ENCODE results near the gene SIPA1L3.

The SIPA1L3 gene

DNA sequence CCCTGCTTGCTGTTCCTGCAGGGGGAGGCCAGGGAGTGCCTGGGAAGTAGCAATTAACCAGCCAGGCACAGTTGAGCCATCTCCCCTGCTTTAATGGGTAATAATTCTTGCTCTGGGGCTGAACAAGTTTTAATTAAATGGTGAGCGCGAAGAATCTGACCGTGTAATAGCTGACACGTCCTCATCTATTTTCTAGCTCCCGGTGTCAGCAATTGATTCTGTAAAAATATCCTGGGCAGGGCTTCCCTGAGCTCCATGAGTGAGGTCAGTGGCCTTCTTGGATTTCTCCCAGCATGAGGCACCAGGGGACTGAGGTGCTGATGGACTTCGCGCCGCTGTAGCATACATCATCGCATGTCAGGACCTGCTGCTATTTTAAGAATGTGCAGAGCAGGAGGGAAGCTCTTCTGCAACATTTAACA, 26.9 kb downstream of the SIPA1L3 start:
- 87% methylated on average over 9 of the region's 9 CpGs for WGBS
- H3K9me3 ChIP-seq (ENCODE audit: insufficient read depth, low read depth, low read length), result peaks cover 19% of the 10 kb centered on the region
- no peaks in the 10 kb centered on the region for H3K27me3 ChIP-seq (ENCODE audit: insufficient read depth, low read length)
- H3K4me3 ChIP-seq (ENCODE audit: low read length), result no peak overlapping the region
- H3K36me3 ChIP-seq (ENCODE audit: insufficient read depth, low read length), result peaks cover 19% of the 10 kb centered on the region; the same call in 1 of the 2 replicates
- H3K27ac ChIP-seq (ENCODE audit: low read depth, low read length), result no peak overlapping the region
- H3K9ac ChIP-seq (ENCODE audit: low read depth, low read length), result no peak overlapping the region
- peaks cover 23% of the 10 kb centered on the region for H3K4me1 ChIP-seq (ENCODE audit: insufficient read depth, low read length)

DNA sequence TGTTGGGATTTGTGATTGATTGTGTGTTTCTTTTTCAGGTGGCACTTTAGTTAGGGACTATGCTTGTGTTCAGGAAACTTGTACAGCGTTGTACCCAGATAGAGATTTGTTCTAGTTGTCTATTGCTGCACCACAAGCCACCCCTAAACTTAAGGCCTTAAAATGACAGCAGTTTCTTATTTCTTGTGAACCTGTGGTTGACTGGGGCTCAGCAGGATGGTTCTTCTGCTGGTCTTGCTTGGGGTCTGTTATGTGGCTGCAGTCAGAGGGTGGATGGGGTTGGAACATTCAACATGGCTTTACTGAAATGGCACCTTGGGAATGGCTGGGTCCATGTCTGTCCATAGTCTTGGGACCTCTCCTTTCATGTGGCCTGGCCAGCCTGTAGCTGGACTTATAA, 28.3 kb downstream of the SIPA1L3 start:
- Histone ChIP-seq H3K4me3 (ENCODE audit: low read length) (no peak overlapping the region), H3K27ac (ENCODE audit: low read depth, low read length) (no peak overlapping the region), H3K9ac (ENCODE audit: low read depth, low read length) (no peak overlapping the region), H3K9me3 (ENCODE audit: insufficient read depth, low read depth, low read length) (peaks cover 19% of the 10 kb centered on the region), H3K36me3 (ENCODE audit: insufficient read depth, low read length) (peaks cover 20% of the 10 kb centered on the region; the same call in 1 of the 2 replicates), H3K27me3 (ENCODE audit: insufficient read depth, low read length) (no peaks in the 10 kb centered on the region), H3K4me1 (ENCODE audit: insufficient read depth, low read length) (peaks cover 16% of the 10 kb centered on the region)
- WGBS, result 100% methylated on average over 1 of the region's 1 CpG

DNA sequence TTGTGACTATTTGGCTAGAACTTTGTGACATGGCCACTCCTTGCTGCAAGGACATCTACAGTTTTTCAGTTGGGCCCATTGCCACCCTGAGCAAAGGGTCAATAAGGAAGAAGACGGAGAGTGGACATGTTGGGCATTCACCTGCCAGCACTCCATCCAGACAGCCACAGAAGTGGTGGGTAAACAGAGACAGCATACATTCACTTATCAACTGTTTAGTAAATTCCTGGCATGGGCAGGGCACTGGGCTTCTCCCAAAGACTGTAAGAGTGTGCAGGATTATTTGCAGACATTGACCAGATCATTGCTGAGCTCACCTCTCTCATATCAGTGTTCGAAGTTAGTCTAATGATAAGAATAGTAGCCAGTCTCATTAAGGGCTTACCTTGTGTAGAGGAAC, 29.2 kb downstream of the SIPA1L3 start:
- H3K4me1 ChIP-seq (ENCODE audit: insufficient read depth, low read length), result peaks cover 16% of the 10 kb centered on the region
- H3K9ac ChIP-seq (ENCODE audit: low read depth, low read length), result no peak overlapping the region
- peaks cover 19% of the 10 kb centered on the region for H3K9me3 ChIP-seq (ENCODE audit: insufficient read depth, low read depth, low read length)
- 91% methylated on average over 2 of the region's 2 CpGs for WGBS
- H3K4me3 ChIP-seq (ENCODE audit: low read length), result no peak overlapping the region
- no peaks in the 10 kb centered on the region for H3K27me3 ChIP-seq (ENCODE audit: insufficient read depth, low read length)
- peaks cover 20% of the 10 kb centered on the region; the same call in 1 of the 2 replicates for H3K36me3 ChIP-seq (ENCODE audit: insufficient read depth, low read length)
- H3K27ac ChIP-seq (ENCODE audit: low read depth, low read length), result no peak overlapping the region

DNA sequence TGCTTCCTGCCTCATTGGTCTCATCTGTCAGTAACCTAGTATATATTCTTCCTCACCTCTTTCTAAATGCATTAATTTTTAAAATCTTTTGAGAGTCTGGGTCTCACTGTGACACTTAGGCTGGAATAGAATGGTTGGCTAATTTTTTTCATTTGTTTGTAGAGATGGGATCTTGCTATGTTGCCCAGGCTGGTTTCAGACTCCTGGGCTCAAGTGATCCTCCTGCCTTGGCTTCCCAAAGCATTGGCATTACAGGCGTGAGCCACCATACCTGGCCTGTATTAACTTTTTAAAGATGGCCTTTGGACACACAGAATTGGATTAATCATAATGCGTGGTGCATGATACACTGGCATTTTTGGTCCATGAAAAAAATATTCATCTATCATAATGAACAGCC, 29.9 kb downstream of the SIPA1L3 start:
- Histone ChIP-seq H3K9ac (ENCODE audit: low read depth, low read length) (no peak overlapping the region), H3K9me3 (ENCODE audit: insufficient read depth, low read depth, low read length) (peaks cover 19% of the 10 kb centered on the region), H3K4me1 (ENCODE audit: insufficient read depth, low read length) (peaks cover 15% of the 10 kb centered on the region), H3K36me3 (ENCODE audit: insufficient read depth, low read length) (peaks cover 20% of the 10 kb centered on the region; the same call in 1 of the 2 replicates), H3K27me3 (ENCODE audit: insufficient read depth, low read length) (no peaks in the 10 kb centered on the region), H3K4me3 (ENCODE audit: low read length) (no peak overlapping the region), H3K27ac (ENCODE audit: low read depth, low read length) (no peak overlapping the region)
- 94% methylated on average over 2 of the region's 2 CpGs for WGBS

DNA sequence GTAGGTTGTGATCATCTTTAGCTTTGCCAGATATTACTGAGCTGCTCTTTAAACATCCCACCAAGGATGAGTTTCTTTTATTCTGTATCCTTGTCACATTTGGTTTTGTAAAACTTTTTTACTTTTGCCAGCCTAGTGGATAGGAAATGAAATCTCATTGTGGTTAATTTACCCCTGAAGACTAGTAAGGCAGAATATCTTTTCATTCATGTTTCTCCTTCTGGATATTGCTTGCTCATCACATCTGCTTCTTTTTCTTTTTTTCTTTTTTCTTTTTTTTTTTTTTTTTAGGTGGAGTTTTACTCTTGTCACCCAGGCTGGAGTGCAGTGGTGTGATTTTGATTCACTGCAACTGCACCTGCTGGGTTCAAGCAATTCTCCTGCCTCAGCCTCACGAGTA, 31.3 kb downstream of the SIPA1L3 start:
- H3K9ac ChIP-seq (ENCODE audit: low read depth, low read length), result no peak overlapping the region
- no peak overlapping the region for H3K4me3 ChIP-seq (ENCODE audit: low read length)
- no peaks in the 10 kb centered on the region for H3K27me3 ChIP-seq (ENCODE audit: insufficient read depth, low read length)
- H3K36me3 ChIP-seq (ENCODE audit: insufficient read depth, low read length), result peaks cover 20% of the 10 kb centered on the region; the same call in 1 of the 2 replicates
- peaks cover 19% of the 10 kb centered on the region for H3K9me3 ChIP-seq (ENCODE audit: insufficient read depth, low read depth, low read length)
- H3K27ac ChIP-seq (ENCODE audit: low read depth, low read length), result no peak overlapping the region
- 94% methylated on average over 1 of the region's 1 CpG for WGBS
- H3K4me1 ChIP-seq (ENCODE audit: insufficient read depth, low read length), result peaks cover 5% of the 10 kb centered on the region; the same call in 1 of the 2 replicates

DNA sequence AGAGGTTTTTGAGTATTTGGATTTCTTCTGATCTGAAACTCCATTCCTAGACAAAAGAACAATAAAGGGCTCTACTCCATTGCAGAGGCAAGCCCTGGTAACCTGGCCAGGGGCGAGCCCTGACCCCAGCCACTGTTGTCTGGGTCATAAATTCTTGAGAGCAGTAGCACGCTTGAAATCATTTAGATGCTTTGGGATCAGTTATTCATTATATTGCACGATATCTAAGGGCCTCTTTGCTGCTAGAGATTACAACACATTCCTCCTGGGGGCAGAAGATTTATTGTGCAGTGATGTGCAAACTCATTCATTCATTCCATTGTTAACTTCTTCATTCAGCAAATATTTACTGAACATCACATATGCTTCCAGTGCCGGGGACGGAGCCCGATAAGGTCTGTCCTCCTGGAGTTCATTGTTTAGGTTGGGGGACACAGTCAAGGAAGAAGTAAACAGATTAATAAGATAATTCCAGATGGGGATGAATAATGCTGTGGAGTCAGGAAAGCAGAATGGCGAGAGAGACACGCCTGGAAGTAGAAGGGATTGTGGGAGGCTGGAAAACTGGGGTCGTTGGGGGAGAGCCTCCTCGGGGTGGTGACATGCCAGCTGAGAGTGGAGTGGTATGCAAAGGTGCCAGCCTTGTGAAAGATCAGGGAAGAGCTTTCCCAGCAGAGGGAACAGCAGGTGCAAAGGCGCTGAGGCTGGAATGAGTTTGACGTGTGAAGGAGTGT, 34.9 kb downstream of the SIPA1L3 start:
- H3K9me3 ChIP-seq (ENCODE audit: insufficient read depth, low read depth, low read length), result no peaks in the 10 kb centered on the region
- no peak overlapping the region for H3K4me3 ChIP-seq (ENCODE audit: low read length)
- H3K9ac ChIP-seq (ENCODE audit: low read depth, low read length), result no peak overlapping the region
- H3K27me3 ChIP-seq (ENCODE audit: insufficient read depth, low read length), result no peaks in the 10 kb centered on the region
- H3K4me1 ChIP-seq (ENCODE audit: insufficient read depth, low read length), result 0 out of 2 replicates have a peak, but pooled peaks cover 3% of the 10 kb centered on the region
- no peak overlapping the region for H3K27ac ChIP-seq (ENCODE audit: low read depth, low read length)
- whole genome bisulfite sequencing, result 89% methylated on average over 12 of the region's 12 CpGs
- peaks cover 10% of the 10 kb centered on the region; the same call in 1 of the 2 replicates for H3K36me3 ChIP-seq (ENCODE audit: insufficient read depth, low read length)

DNA sequence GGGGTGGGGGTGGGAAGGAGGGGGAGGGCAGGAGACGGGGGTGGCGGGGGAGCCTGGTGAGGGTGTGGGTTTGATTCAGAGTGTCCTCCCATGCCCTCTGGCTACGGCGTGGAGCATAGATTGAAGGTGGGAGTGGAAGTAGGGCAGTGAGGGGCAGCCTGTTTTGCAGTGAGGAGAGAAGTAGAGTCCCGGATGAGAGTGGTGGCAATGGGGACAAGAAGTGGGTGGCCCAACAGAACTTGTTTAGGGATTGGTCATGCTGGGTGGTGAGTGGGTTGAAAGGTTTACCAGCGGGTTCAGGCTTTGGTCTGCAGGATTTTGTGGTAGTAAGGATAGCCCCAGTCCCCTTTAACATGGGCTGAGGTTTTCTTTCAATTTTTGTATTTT, 35.5 kb downstream of the SIPA1L3 start:
- 93% methylated on average over 6 of the region's 6 CpGs for WGBS
- Histone ChIP-seq H3K4me1 (ENCODE audit: insufficient read depth, low read length) (0 out of 2 replicates have a peak, but pooled peaks cover 3% of the 10 kb centered on the region), H3K9ac (ENCODE audit: low read depth, low read length) (no peak overlapping the region), H3K27ac (ENCODE audit: low read depth, low read length) (no peak overlapping the region), H3K36me3 (ENCODE audit: insufficient read depth, low read length) (peaks cover 10% of the 10 kb centered on the region; the same call in 1 of the 2 replicates), H3K9me3 (ENCODE audit: insufficient read depth, low read depth, low read length) (no peaks in the 10 kb centered on the region), H3K27me3 (ENCODE audit: insufficient read depth, low read length) (no peaks in the 10 kb centered on the region), H3K4me3 (ENCODE audit: low read length) (no peak overlapping the region)

DNA sequence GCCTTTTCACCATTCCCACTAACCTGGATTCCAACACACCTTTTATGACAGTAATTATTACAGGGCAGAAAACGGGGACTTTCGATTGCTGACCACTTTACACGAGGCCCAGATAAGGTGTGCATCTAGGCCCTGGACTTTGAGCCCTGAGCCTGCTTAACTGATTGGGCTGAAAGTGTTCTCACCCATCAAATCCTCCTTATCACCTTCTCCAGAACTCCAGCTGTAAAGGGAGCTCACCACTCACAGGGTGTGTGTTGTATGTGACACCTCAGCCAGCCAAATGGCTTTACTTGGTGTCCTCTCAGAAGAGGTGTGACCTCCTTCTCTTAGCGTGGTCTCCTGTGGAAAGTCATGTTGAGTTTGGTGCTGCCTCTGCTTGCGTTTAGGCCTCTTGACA, 36.5 kb downstream of the SIPA1L3 start:
- Histone ChIP-seq H3K9me3 (ENCODE audit: insufficient read depth, low read depth, low read length) (no peaks in the 10 kb centered on the region), H3K4me1 (ENCODE audit: insufficient read depth, low read length) (0 out of 2 replicates have a peak, but pooled peaks cover 3% of the 10 kb centered on the region), H3K27me3 (ENCODE audit: insufficient read depth, low read length) (no peaks in the 10 kb centered on the region), H3K4me3 (ENCODE audit: low read length) (no peak overlapping the region), H3K9ac (ENCODE audit: low read depth, low read length) (no peak overlapping the region), H3K36me3 (ENCODE audit: insufficient read depth, low read length) (peaks cover 5% of the 10 kb centered on the region; the same call in 1 of the 2 replicates), H3K27ac (ENCODE audit: low read depth, low read length) (no peak overlapping the region)
- WGBS, result 91% methylated on average over 5 of the region's 5 CpGs

DNA sequence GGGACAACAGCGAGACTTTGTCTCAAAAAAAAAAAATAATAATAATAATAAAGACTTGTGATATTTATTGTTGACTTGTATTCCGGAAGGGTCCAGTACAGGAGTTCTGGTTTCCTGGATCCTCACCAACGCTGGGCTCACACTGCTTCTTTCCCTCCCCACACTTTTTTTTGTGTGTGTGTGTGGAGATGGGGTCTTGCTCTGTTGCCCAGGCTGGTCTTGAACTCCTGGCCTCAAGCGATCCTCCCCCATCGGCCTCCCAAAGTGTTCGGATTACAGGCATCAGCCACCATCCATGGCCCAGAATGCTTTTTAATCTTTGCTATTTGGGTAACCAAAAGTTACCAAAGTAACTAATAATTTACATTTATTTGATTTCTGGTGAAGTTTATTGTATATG, 39.1 kb downstream of the SIPA1L3 start:
- no peaks in the 10 kb centered on the region for H3K36me3 ChIP-seq (ENCODE audit: insufficient read depth, low read length)
- H3K9me3 ChIP-seq (ENCODE audit: insufficient read depth, low read depth, low read length), result no peaks in the 10 kb centered on the region
- 86% methylated on average over 3 of the region's 6 CpGs for WGBS
- no peak overlapping the region for H3K9ac ChIP-seq (ENCODE audit: low read depth, low read length)
- H3K4me1 ChIP-seq (ENCODE audit: insufficient read depth, low read length), result 0 out of 2 replicates have a peak, but pooled peaks cover 3% of the 10 kb centered on the region
- no peak overlapping the region for H3K27ac ChIP-seq (ENCODE audit: low read depth, low read length)
- H3K4me3 ChIP-seq (ENCODE audit: low read length), result no peak overlapping the region
- no peaks in the 10 kb centered on the region for H3K27me3 ChIP-seq (ENCODE audit: insufficient read depth, low read length)

DNA sequence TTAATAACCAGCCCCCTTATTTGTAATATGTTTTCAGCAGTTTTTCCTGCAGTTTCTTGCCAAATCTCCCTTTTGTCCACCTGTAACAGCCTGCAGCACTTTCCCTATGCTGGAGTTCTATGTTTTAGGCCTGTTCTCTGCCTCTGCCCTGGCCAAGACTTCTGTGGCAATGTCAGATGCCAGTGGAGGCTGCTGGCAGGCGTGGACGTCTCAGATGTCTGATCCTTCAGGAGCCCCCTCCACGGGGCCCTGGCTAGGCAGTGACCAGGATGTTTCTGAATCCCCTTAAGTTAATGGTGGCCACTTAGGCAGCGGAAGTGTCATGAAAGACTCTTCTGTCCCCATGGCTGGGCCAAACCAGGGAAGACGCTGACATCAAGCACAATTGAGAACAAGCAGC, 40.8 kb downstream of the SIPA1L3 start:
- H3K4me1 ChIP-seq (ENCODE audit: insufficient read depth, low read length), result peaks cover 6% of the 10 kb centered on the region; the same call in 1 of the 2 replicates
- no peak overlapping the region for H3K4me3 ChIP-seq (ENCODE audit: low read length)
- H3K36me3 ChIP-seq (ENCODE audit: insufficient read depth, low read length), result no peaks in the 10 kb centered on the region
- 95% methylated on average over 5 of the region's 5 CpGs for WGBS
- H3K27me3 ChIP-seq (ENCODE audit: insufficient read depth, low read length), result no peaks in the 10 kb centered on the region
- H3K9me3 ChIP-seq (ENCODE audit: insufficient read depth, low read depth, low read length), result no peaks in the 10 kb centered on the region
- H3K9ac ChIP-seq (ENCODE audit: low read depth, low read length), result no peak overlapping the region
- no peak overlapping the region; the same call in 1 of the 2 replicates for H3K27ac ChIP-seq (ENCODE audit: low read depth, low read length)

DNA sequence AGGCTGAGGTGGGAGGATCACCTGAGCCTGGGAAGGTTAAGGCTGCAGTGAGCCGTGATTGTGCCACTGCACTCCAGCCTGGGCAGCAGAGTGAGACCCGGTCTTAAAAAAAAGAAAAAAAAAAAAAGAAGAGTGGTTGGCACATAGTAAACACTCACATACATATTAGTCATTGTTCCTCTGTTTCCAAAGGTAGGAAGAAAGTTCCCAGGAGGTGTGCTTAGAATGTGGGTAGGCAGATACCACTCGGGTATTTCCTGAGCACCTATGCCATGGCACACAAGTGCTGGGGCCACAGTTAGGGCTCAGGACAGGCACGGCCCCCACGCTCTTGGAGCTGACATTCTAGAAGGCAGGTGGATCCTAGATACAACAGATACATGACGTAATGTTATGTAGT, 41.4 kb downstream of the SIPA1L3 start:
- 94% methylated on average over 5 of the region's 6 CpGs for WGBS
- H3K4me1 ChIP-seq (ENCODE audit: insufficient read depth, low read length), result peaks cover 12% of the 10 kb centered on the region
- no peaks in the 10 kb centered on the region for H3K9me3 ChIP-seq (ENCODE audit: insufficient read depth, low read depth, low read length)
- H3K36me3 ChIP-seq (ENCODE audit: insufficient read depth, low read length), result no peaks in the 10 kb centered on the region
- H3K27me3 ChIP-seq (ENCODE audit: insufficient read depth, low read length), result no peaks in the 10 kb centered on the region
- H3K9ac ChIP-seq (ENCODE audit: low read depth, low read length), result no peak overlapping the region
- no peak overlapping the region for H3K27ac ChIP-seq (ENCODE audit: low read depth, low read length)
- no peak overlapping the region for H3K4me3 ChIP-seq (ENCODE audit: low read length)

All from HUES64 (cell line).